ENCODE results near the gene SLC24A4.
A peak's percentile ranks its signal among the peaks of the same experiment; 100 is the strongest.

The SLC24A4 gene

DNA sequence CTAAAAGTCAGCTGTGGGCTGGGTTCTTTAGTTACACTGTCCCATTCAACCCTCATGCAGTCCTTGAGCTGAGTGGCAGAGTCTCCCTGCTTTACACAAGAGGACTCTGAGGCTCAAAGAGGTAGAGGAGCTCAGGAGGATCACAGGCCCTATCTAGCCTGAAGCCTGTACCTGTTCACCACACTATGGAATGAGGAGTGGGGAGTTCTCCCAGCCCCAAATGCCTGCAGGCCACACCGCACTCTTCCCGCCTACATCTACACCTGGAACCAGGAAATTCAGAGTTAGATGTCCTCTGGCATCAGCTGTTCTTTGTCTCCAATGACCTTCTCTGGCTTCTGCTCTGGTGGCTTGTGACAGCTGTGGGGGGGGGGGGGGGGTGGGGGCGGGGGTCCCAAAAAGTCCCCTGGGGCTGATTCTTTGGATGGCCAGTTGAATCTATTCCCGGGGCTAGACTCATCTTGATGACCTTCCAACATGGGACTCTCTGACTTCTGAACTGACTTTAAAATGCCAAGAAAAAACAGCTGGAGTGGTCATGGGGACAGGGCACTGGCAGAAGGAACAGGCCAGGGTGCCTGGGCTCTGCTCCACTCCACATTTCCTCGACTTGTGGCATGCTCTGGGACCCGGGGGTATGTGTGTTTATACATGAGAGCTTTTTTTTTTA lies 221.2 kb downstream of the SLC24A4 start:
- Mint-ChIP-seq H3K4me3 (no peak overlapping the region), H3K27me3 (ENCODE audit: low read depth) (peaks cover 3% of the 10 kb centered on the region), H3K27ac (no peak overlapping the region)

DNA sequence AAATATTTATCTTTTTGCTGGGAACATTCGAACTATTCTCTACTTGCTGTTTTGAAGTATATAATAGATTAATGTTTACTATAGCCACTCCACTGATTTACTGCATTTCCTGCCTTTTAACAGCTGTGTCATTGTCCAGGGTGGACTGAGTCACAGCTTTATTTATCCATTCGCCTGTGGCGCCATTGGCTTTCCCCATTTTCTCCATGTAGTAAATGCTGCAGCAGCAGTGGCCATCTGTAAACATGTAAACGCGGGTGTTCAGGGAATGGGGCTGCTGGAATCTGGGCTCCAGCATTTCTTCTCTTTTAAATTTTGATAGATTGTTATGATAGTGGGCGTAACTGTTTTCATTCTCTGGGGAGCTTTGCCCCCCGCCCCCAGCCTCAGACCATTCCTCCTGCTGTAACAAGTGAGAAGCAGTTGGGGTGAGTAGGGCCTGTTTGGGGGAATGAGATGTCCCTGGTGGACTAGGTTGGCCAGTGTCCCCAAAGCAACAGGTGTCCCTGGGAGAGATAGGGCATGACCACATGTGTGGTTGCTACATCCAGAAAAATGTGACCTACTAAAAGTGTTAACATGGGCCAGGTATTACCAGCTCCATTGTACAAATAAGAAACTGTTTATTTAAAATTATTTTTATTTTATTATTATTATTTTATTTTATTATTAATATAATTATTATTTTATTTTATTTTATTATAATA lies 223.5 kb downstream of the SLC24A4 start:
- Mint-ChIP-seq H3K36me3 (ENCODE audit: low read depth) (no peaks in the 10 kb centered on the region), H3K27me3 (ENCODE audit: low read depth) (peaks cover 3% of the 10 kb centered on the region), H3K27ac (peak overlapping the region; percentile 31), H3K4me1 (ENCODE audit: low read depth) (peaks cover 14% of the 10 kb centered on the region), H3K4me3 (no peak overlapping the region), H3K9me3 (no peaks in the 10 kb centered on the region)

More for the DNA sequence above, 221.2 kb downstream of the SLC24A4 start:
- H3K36me3 Mint-ChIP-seq (ENCODE audit: low read depth), result no peaks in the 10 kb centered on the region
- H3K4me1 Mint-ChIP-seq (ENCODE audit: low read depth), result peaks cover 13% of the 10 kb centered on the region
- no peaks in the 10 kb centered on the region for H3K9me3 Mint-ChIP-seq

DNA sequence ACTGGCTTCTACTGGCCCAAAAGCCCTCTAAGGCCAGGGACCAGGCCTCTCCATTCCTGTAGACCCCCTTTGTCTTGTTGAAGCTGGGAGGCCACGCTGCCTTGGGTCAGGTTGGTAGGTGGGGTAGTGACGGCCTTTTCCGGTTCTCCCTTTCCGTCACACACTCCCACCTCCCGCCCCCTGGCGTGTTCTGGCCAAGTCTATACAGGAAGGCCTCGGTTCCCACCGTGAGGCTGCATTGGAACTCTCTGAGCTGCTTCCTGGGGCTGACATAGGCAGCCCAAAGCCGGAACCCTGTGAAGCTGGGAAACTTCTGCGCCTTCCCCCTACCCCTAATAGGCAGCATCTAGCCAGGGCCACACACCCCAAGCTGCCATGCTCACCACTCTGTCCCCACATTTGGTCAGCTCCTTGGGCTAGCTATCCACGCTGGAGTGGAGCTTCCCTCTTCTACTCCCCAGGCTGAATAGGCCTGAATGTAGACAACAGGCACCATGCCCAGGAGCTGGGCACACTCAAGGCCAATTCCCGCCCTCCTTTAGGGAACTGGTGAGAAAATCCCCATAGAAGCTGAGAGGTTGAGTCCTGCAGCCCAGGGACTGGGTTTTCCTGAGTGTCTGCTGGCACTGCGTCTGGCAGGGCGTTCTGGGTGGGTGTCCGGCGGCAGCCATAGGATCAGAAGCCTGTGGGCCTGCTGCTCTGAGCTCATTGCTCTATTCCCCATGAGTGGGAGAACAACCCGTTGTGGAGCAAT lies 226.3 kb downstream of the SLC24A4 start:
- no peak overlapping the region for H3K27ac Mint-ChIP-seq
- no peaks in the 10 kb centered on the region for H3K9me3 Mint-ChIP-seq
- no peaks in the 10 kb centered on the region for H3K36me3 Mint-ChIP-seq (ENCODE audit: low read depth)
- no peak overlapping the region for H3K4me3 Mint-ChIP-seq
- H3K4me1 Mint-ChIP-seq (ENCODE audit: low read depth), result peaks cover 17% of the 10 kb centered on the region
- H3K27me3 Mint-ChIP-seq (ENCODE audit: low read depth), result peaks cover 10% of the 10 kb centered on the region

DNA sequence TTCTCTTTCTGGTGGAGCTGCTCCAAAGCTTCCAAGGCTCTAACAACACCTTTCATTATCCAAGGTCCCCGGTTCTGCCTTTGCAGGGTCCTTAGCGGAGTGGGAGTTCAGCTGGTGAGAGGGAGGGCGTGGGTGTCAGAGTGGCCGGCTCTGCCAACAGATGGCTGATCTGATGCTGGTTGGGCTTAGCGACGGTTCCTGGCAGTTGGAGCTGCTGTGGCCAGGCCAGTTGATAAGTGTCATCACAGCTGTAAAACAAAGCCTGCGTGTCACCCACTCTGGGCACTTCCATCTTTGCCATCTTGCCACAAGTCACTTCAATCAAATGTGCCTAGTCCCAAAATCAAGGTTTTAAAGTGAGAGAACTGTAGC lies 226.9 kb downstream of the SLC24A4 start:
- H3K27ac Mint-ChIP-seq, result no peak overlapping the region
- no peaks in the 10 kb centered on the region for H3K9me3 Mint-ChIP-seq
- no peaks in the 10 kb centered on the region for H3K36me3 Mint-ChIP-seq (ENCODE audit: low read depth)
- no peak overlapping the region for H3K4me3 Mint-ChIP-seq
- H3K27me3 Mint-ChIP-seq (ENCODE audit: low read depth), result peaks cover 10% of the 10 kb centered on the region
- H3K4me1 Mint-ChIP-seq (ENCODE audit: low read depth), result peaks cover 17% of the 10 kb centered on the region

All from T-helper 1 cell treated with Interleukin-12 subunit alpha and Interleukin-12 subunit beta and Interleukin-4 antibody, amounts not matched to agents 30 μg/mL and 1 μg/mL, for 36 hours (primary cell).